Endodermal cell (in vitro differentiated cells): Measurements from ENCODE around the gene PADI3. TPM values are rescaled to one million over a fixed set of nuclear protein-coding genes. Genes with fewer than 3 reads are reported as not detected.

Experiments
- DNase-seq: peaks from one replicate; pipeline ENCODE4 v3.0.0-alpha.2; 2017
- H3K27ac ChIP-seq: 2 replicates; pipeline ENCODE4 v1.5.1; 2013; ENCODE audit warnings: mild to moderate bottlenecking, low read depth, low read length, moderate library complexity
- H3K27me3 ChIP-seq: 2 replicates; pipeline ENCODE4 v1.6.1; 2013; ENCODE audit warnings: mild to moderate bottlenecking, low read length, moderate library complexity; ENCODE audit not compliant: insufficient read depth, control insufficient read depth, poor library complexity, severe bottlenecking
- H3K36me3 ChIP-seq: 2 replicates; pipeline ENCODE4 v1.7.0; 2013; ENCODE audit warnings: mild to moderate bottlenecking, low read length, moderate library complexity; ENCODE audit not compliant: control insufficient read depth, insufficient read depth
- H3K4me1 ChIP-seq: one replicate; pipeline ENCODE4 v1.7.0; 2013; ENCODE audit warnings: low read length; ENCODE audit not compliant: control insufficient read depth, insufficient read depth
- H3K4me3 ChIP-seq: 2 replicates; pipeline ENCODE4 v1.5.1; 2013; ENCODE audit warnings: mild to moderate bottlenecking, low read length, moderate library complexity
- H3K9ac ChIP-seq: 2 replicates; pipeline ENCODE4 v1.6.1; 2013; ENCODE audit warnings: mild to moderate bottlenecking, low read length, moderate library complexity; ENCODE audit not compliant: poor library complexity, severe bottlenecking; ENCODE audit errors: extremely low read depth
- H3K9me3 ChIP-seq: 2 replicates; pipeline ENCODE4 v1.6.1; 2013; ENCODE audit warnings: mild to moderate bottlenecking, low read length, moderate library complexity; ENCODE audit not compliant: control insufficient read depth
- H3K27ac Mint-ChIP-seq: 2 replicates; pipeline ENCODE4 v1.8.0; 2020; ENCODE audit warnings: mixed read lengths
- H3K27me3 Mint-ChIP-seq: 2 replicates; pipeline ENCODE4 v1.8.0; 2021; ENCODE audit warnings: mild to moderate bottlenecking, mixed read lengths; ENCODE audit not compliant: insufficient read depth
- H3K36me3 Mint-ChIP-seq: 2 replicates; pipeline ENCODE4 v1.8.0; 2020; ENCODE audit warnings: low read depth, mixed read lengths
- H3K4me1 Mint-ChIP-seq: 2 replicates; pipeline ENCODE4 v1.8.0; 2020; ENCODE audit warnings: mixed read lengths
- H3K4me3 Mint-ChIP-seq: 2 replicates; pipeline ENCODE4 v1.8.0; 2020; ENCODE audit warnings: mild to moderate bottlenecking, moderate library complexity, mixed read lengths
- H3K9me3 Mint-ChIP-seq: 2 replicates; pipeline ENCODE4 v1.8.0; 2020; ENCODE audit warnings: mild to moderate bottlenecking, mixed read lengths
- WGBS, 2 experiments: methylation state at CpG; one replicate each; pipeline versions ENCODE4 v1.1.5 to v1.1.7; 2013; ENCODE audit warnings: missing lambda C conversion rate in 2 of 2, mixed read lengths in 1 of 2; ENCODE audit not compliant: insufficient coverage in 1 of 2, insufficient read length in 1 of 2; 5-methylcytosine and 5-hydroxymethylcytosine counted together
- microRNA-seq: library from miRNA; unstranded; fragments of <30 nt; microRNA quantifications from one replicate; pipeline ENCODE4 v1.2.0, GENCODE V29; 2020; ENCODE audit warnings: borderline microRNAs expressed
- total RNA-seq, 2 donors: library from RNA; stranded (reverse); fragmentation: NEBNext Ultra II Directional in 1 of 2; extraction: Animal tissue kit (Norgen Biotek cat#: 25700) in 1 of 2; gene quantifications; 2 replicates in 1 of 2; 3 replicates in 1 of 2; pipeline ENCODE4 v1.2.1, GENCODE V29; 2021
- TF ChIP-seq, protein P1 (sequence below): fragments of 200-600 bp; sonication (generic); conservative IDR thresholded peaks from 2 replicates; pipeline ENCODE4 v1.5.0; 2021; ENCODE audit warnings: antibody characterized with exemption, mild to moderate bottlenecking

The PADI3 gene
- total RNA-seq, 2 donors from 2014 or later: 0.29 to 0.33 TPM

DNA sequence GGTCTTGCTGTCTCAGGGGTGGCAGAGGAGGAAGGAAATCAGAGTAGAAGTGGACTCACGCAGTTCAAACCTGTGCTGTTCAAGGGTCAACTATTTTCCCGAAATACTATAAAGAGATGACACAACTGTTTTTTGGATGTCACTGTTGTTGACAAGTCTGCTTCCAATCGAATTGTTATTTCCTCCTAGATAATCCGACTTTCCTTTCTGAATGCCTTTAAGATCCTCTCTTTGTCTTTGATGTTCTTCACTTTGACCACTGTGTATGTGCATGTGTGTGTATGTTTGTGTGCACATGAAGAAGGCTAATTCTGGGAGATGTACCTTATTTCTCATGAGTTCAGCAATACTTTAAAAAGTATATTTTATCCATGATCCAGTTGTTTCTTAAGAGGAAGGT is 80.7 kb downstream of the PADI3 start:
- no peak for DNase-seq
- no peaks in the 10 kb centered on the region for H3K27me3 ChIP-seq
- WGBS, 2 experiments: 93 to 94% methylated on average over 3 to 4 of the region's 4 CpGs
- no peaks in the 10 kb centered on the region for H3K36me3 ChIP-seq
- no peak overlapping the region for H3K4me3 ChIP-seq
- no peaks in the 10 kb centered on the region for H3K36me3 Mint-ChIP-seq
- no peak overlapping the region for H3K27ac ChIP-seq
- H3K27ac Mint-ChIP-seq: no peak overlapping the region
- H3K9me3 ChIP-seq: peaks cover 3% of the 10 kb centered on the region
- H3K27me3 Mint-ChIP-seq: peaks cover 11% of the 10 kb centered on the region
- no peak overlapping the region for H3K9ac ChIP-seq
- TF ChIP-seq, protein P1, sequence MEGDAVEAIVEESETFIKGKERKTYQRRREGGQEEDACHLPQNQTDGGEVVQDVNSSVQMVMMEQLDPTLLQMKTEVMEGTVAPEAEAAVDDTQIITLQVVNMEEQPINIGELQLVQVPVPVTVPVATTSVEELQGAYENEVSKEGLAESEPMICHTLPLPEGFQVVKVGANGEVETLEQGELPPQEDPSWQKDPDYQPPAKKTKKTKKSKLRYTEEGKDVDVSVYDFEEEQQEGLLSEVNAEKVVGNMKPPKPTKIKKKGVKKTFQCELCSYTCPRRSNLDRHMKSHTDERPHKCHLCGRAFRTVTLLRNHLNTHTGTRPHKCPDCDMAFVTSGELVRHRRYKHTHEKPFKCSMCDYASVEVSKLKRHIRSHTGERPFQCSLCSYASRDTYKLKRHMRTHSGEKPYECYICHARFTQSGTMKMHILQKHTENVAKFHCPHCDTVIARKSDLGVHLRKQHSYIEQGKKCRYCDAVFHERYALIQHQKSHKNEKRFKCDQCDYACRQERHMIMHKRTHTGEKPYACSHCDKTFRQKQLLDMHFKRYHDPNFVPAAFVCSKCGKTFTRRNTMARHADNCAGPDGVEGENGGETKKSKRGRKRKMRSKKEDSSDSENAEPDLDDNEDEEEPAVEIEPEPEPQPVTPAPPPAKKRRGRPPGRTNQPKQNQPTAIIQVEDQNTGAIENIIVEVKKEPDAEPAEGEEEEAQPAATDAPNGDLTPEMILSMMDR: no peak
- H3K4me3 Mint-ChIP-seq: no peak overlapping the region
- no peaks in the 10 kb centered on the region for H3K4me1 ChIP-seq
- no peaks in the 10 kb centered on the region for H3K4me1 Mint-ChIP-seq
- H3K9me3 Mint-ChIP-seq: peaks cover 9% of the 10 kb centered on the region

DNA sequence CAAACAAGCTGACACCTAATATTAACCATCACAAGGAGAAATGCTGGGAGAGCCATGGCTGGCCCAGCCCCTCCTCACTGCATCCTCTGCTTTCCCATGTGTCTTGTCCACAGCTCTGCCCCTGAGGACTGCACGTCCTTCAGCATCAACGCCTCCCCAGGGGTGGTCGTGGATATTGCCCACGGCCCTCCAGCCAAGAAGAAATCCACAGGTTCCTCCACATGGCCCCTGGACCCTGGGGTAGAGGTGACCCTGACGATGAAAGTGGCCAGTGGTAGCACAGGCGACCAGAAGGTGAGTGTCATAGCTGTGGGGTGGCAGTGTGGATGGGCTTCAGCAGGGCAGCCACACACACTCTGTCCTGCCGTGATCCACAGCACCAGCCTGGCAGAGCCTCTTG is 82.0 kb downstream of the PADI3 start:
- H3K4me1 ChIP-seq: no peaks in the 10 kb centered on the region
- no peaks in the 10 kb centered on the region for H3K27me3 ChIP-seq
- DNase-seq: peak; percentile 30
- no peak overlapping the region for H3K4me3 ChIP-seq
- H3K9me3 ChIP-seq: no peaks in the 10 kb centered on the region
- H3K36me3 Mint-ChIP-seq: no peaks in the 10 kb centered on the region
- H3K27ac Mint-ChIP-seq: no peak overlapping the region
- TF ChIP-seq, protein P1: no peak
- WGBS, 2 experiments: 76% methylated on average over 6 to 7 of the region's 7 CpGs
- no peaks in the 10 kb centered on the region for H3K4me1 Mint-ChIP-seq
- peaks cover 11% of the 10 kb centered on the region for H3K27me3 Mint-ChIP-seq
- H3K36me3 ChIP-seq: no peaks in the 10 kb centered on the region
- H3K9me3 Mint-ChIP-seq: peaks cover 5% of the 10 kb centered on the region
- H3K9ac ChIP-seq: no peak overlapping the region
- H3K27ac ChIP-seq: no peak overlapping the region
- H3K4me3 Mint-ChIP-seq: no peak overlapping the region

DNA sequence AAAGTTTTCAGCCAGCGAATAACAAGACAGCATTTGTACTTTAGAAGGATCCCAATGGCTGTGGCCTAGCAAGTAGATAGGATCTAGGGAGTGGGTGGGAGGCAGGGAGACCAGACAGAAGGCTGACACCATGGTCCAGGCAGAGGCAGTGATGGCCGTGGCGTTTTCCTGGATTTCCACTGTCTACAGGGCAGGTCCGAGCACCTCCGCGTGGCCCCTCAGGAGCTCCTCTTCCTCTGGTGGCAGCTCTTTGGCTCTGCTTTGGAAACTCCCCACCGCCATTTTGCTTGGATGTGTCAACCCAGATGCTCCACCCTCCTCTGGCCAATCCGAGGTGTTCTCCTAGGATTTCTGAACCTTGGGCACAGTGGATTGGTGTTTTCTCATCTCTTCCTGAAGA is 84.2 kb downstream of the PADI3 start:
- Mint-ChIP-seq H3K4me1 (no peaks in the 10 kb centered on the region), H3K9me3 (peaks cover 5% of the 10 kb centered on the region), H3K27ac (no peak overlapping the region), H3K36me3 (no peaks in the 10 kb centered on the region), H3K27me3 (peaks cover 14% of the 10 kb centered on the region), H3K4me3 (no peak overlapping the region)
- H3K4me3 ChIP-seq: no peak overlapping the region
- no peaks in the 10 kb centered on the region for H3K4me1 ChIP-seq
- H3K9ac ChIP-seq: no peak overlapping the region
- 95 to 96% methylated on average over 7 to 8 of the region's 8 CpGs for WGBS, 2 experiments
- no peak overlapping the region for H3K27ac ChIP-seq
- H3K27me3 ChIP-seq: peaks cover 6% of the 10 kb centered on the region
- TF ChIP-seq, protein P1: no peak
- H3K9me3 ChIP-seq: no peaks in the 10 kb centered on the region
- H3K36me3 ChIP-seq: no peaks in the 10 kb centered on the region
- DNase-seq: no peak

Small RNA genes within 50 kb of the gene (microRNA-seq; reads per million reads assigned to microRNA genes)
- gene MIR3972: not detected

Other genes with a start within 250 kb of the PADI3 start
- 10 to 100 TPM; 69.4 to 82.6 TPM for gene ATP13A2, start 237.2 kb upstream of the PADI3 start, total RNA-seq
- gene SDHB, start 195.1 kb upstream of the PADI3 start, total RNA-seq: 10 to 100 TPM; 68.5 to 75.2 TPM
- gene PADI2, start 129.6 kb upstream of the PADI3 start, total RNA-seq: 1 to 10 TPM; 2.0 to 2.7 TPM
- under 1 TPM in 1 of 2 donors, not detected in 1; 0.13 TPM for gene PADI1, start 44.0 kb upstream of the PADI3 start, total RNA-seq
- gene PADI4, start 59.1 kb downstream of the PADI3 start, total RNA-seq: not detected
- gene PADI6, start 123.1 kb downstream of the PADI3 start, total RNA-seq: not detected
- 100 to 1,000 TPM; 240 to 325 TPM for gene RCC2, start 190.6 kb downstream of the PADI3 start, total RNA-seq